NB4 (cell line): ENCODE measurements around the gene QDPR.

Experiments
- DNase-seq: peaks from one replicate; pipeline ENCODE4 v3.0.0; 2010; ENCODE audit warnings: low read depth
- H3K4me3 ChIP-seq: one replicate; pipeline ENCODE4 v1.5.1; 2011; ENCODE audit warnings: mild to moderate bottlenecking, low read depth, low read length, moderate library complexity
- MYC ChIP-seq: IDR thresholded peaks from 2 replicates; pipeline ENCODE4 v1.6.1; 2011; ENCODE audit warnings: low read depth, low read length
- POLR2A ChIP-seq: IDR thresholded peaks from 2 replicates; pipeline ENCODE4 v1.6.1; 2011; ENCODE audit warnings: mild to moderate bottlenecking; ENCODE audit not compliant: insufficient read length; ENCODE audit errors: extremely low read depth
- TF ChIP-seq, protein P1 (sequence below): IDR thresholded peaks from 2 replicates; pipeline ENCODE4 v1.6.1; 2011; ENCODE audit warnings: low read depth, low read length
- TF ChIP-seq, protein P2 (sequence below): IDR thresholded peaks from one replicate; pipeline ENCODE4 v1.5.1; 2012; ENCODE audit warnings: low read depth, low read length

Gene QDPR

GRCh38 chr4:17489123-17489522 lies 22.8 kb downstream of the QDPR start:
- DNase-seq: no peak
- no peak overlapping the region for H3K4me3 ChIP-seq
- TF ChIP-seq, protein P1, sequence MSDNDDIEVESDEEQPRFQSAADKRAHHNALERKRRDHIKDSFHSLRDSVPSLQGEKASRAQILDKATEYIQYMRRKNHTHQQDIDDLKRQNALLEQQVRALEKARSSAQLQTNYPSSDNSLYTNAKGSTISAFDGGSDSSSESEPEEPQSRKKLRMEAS: no peak
- TF ChIP-seq MYC: no peak
- no peak for TF ChIP-seq POLR2A
- TF ChIP-seq, protein P2, sequence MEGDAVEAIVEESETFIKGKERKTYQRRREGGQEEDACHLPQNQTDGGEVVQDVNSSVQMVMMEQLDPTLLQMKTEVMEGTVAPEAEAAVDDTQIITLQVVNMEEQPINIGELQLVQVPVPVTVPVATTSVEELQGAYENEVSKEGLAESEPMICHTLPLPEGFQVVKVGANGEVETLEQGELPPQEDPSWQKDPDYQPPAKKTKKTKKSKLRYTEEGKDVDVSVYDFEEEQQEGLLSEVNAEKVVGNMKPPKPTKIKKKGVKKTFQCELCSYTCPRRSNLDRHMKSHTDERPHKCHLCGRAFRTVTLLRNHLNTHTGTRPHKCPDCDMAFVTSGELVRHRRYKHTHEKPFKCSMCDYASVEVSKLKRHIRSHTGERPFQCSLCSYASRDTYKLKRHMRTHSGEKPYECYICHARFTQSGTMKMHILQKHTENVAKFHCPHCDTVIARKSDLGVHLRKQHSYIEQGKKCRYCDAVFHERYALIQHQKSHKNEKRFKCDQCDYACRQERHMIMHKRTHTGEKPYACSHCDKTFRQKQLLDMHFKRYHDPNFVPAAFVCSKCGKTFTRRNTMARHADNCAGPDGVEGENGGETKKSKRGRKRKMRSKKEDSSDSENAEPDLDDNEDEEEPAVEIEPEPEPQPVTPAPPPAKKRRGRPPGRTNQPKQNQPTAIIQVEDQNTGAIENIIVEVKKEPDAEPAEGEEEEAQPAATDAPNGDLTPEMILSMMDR: no peak

DNA sequence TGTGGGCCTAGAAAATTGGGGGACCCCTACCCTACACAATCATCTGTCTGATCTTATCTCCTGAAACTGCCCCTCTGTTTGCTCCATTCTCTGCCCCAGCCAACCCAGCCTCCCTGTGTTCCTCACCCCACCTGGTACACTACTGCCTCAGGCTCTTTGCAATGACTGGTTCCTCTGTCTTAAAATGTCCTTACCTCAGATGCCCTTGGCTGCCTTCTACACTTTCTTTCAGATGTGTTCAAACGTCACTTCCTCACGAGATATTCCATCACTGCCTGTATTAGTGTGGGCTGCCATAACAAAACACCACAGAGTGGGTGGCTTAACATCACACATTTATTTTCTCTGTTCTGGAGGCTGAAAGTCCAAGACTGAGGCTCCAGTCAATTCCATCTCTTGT lies 29.2 kb downstream of the QDPR start:
- no peak for TF ChIP-seq POLR2A
- TF ChIP-seq, protein P2: no peak
- TF ChIP-seq, protein P1: no peak
- TF ChIP-seq MYC: no peak
- H3K4me3 ChIP-seq: no peak overlapping the region
- no peak for DNase-seq

DNA sequence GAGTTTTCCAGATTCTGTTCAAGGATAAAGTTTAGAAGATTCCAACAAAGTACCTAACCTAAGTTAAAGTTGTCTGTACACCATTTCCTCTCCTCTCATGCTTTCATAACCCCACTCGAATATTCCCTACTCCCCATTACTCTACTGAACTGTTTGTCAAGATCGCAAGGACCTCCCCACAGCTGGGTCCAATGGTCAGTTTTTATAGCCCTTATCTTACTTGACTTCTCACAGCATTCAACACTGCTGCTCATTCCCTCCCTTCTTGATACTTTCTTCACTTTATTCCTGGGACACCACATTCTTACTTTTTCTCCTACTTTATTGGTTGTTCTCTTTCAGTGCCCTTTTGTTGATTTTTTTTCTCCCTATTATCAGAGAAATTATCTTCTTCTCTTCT lies 30.9 kb downstream of the QDPR start:
- DNase-seq: no peak
- TF ChIP-seq, protein P1: no peak
- TF ChIP-seq, protein P2: no peak
- TF ChIP-seq POLR2A: no peak
- no peak for TF ChIP-seq MYC
- no peak overlapping the region for H3K4me3 ChIP-seq

DNA sequence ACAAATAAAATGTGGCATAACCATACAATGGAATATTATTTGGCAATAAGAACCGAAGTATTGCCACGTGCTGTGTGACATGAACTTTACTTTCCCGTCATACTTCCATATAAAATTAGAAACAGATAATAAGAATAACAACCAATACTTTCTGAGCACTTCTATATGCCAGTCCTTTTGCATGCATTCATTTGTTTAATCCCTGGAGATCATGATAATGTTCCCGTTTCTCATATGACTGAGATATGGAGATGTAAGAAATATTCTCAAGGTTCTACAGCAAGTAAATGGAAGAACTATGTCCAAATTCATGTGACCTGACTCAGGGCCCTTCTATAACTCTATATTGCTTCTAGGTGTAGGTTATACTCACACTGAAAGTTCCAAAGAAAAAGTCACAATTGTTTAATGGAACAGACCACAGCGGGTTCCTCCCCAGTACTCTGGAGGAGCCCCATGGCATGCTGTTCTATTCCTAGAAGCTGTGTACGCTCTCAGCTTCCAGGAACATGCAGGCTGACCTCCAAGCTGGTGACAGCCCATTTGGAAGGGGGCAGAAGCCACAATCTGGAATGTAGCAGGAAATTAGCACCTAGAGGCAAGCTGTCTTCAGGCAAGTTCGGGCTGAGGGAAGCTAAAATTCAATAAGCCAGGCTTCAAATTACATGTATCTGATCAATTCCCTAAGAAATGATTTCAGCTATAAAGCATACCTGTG lies 31.5 kb downstream of the QDPR start:
- no peak for DNase-seq

DNA sequence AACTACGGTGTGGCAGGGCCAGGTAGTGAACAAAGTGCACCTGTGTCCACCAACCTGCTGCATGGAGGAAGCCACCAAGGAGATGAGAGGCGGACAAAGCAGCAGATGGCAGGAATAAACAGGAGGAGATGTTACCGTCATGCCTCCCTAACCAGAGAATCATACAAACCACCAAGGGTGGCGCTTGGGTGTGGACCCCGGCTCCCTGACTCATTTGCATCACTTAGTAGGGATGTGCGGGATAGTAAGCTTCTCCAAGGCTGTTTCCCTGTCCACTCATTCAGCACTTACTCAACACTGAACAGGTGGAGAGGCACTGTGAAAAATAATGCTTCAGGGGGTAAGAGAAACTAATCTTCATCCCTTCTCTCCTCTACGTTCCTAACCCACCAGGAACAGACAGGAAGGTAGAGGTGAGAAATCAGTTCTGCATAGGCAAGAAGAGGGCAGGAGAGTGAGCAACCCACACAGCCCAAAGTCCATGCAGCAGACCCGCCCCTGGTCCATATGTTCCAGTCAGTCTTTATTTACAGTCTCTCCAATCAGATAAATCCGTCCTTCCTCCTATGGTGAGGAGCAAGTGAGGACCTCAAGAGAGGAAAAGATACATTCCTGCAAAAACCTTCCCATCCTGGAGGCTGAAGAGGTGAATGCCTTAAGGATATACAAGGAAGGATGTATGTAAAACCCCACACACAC lies 34.0 kb downstream of the QDPR start:
- TF ChIP-seq, protein P1: no peak
- TF ChIP-seq, protein P2: no peak
- no peak for TF ChIP-seq POLR2A
- TF ChIP-seq MYC: no peak
- H3K4me3 ChIP-seq: no peak overlapping the region

More for the DNA sequence above, 31.5 kb downstream of the QDPR start:
- no peak overlapping the region for H3K4me3 ChIP-seq
- TF ChIP-seq, protein P1: no peak
- TF ChIP-seq, protein P2: no peak
- TF ChIP-seq MYC (no peak), POLR2A (no peak)

More for the DNA sequence above, 34.0 kb downstream of the QDPR start:
- no peak for DNase-seq
